ENCODE results near the gene STOM.
A peak's percentile ranks its signal among the peaks of the same experiment; 100 is the strongest.

The STOM gene

DNA sequence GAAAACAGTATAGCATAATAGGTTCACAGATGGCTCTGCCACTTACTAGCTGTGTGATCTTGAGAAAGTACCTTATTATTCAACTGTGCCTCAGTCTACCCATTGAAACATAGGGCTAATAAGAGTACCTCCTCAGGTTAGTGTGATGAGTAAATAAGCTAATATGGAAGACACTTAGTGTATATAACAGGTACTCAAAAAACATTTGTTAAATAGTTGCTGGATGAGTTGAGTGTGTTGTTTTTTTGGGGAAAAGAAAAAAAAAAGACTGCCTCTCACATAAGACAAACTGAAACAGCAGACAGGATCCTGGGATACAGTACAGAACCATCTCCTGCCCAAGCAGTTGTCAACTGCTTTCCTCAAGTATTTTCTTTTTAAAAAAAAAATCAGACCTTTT is 5.2 kb downstream of the STOM start:
- TF ChIP-seq, protein P1, sequence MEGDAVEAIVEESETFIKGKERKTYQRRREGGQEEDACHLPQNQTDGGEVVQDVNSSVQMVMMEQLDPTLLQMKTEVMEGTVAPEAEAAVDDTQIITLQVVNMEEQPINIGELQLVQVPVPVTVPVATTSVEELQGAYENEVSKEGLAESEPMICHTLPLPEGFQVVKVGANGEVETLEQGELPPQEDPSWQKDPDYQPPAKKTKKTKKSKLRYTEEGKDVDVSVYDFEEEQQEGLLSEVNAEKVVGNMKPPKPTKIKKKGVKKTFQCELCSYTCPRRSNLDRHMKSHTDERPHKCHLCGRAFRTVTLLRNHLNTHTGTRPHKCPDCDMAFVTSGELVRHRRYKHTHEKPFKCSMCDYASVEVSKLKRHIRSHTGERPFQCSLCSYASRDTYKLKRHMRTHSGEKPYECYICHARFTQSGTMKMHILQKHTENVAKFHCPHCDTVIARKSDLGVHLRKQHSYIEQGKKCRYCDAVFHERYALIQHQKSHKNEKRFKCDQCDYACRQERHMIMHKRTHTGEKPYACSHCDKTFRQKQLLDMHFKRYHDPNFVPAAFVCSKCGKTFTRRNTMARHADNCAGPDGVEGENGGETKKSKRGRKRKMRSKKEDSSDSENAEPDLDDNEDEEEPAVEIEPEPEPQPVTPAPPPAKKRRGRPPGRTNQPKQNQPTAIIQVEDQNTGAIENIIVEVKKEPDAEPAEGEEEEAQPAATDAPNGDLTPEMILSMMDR (IDR thresholded peaks at IDR 0.05; ENCODE audit: low read depth, low read length): no peak
- H3K4me3 ChIP-seq (ENCODE audit: low read depth, low read length): no peak overlapping the region
- in situ Hi-C loops (cut with HindIII; ENCODE audit: low sequenced_read_pairs): no loop called here
- no peak for DNase-seq (ENCODE audit: low read depth, low spot score)

- DNase-seq (ENCODE audit: low read depth, low spot score): no peak
- H3K4me3 ChIP-seq (ENCODE audit: low read depth, low read length): no peak overlapping the region
- in situ Hi-C loops (cut with HindIII; ENCODE audit: low sequenced_read_pairs): no loop called here
- TF ChIP-seq, protein P1 (IDR thresholded peaks at IDR 0.05; ENCODE audit: low read depth, low read length): no peak
These were observed 6.0 kb downstream of the STOM start for GRCh38 chr9:121364077-121364476.

DNA sequence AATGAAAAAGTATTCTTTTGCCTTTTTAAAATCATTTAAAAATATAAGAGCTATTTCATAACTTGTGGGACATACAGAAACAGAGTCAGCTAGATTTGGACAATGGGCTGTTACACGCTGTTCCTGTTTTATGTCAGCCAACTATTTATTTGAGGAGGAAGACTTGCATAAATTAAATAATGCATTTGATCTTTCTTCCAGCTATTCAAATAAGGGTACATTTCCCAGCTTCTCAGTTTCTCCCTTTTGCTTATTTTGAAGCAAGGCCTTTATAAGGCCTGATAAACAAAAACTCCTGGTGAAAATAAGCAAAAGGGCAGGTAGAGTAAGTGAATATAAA is 6.5 kb downstream of the STOM start:
- DNase-seq (ENCODE audit: low read depth, low spot score): no peak
- TF ChIP-seq, protein P1 (IDR thresholded peaks at IDR 0.05; ENCODE audit: low read depth, low read length): no peak
- no peak overlapping the region for H3K4me3 ChIP-seq (ENCODE audit: low read depth, low read length)
- in situ Hi-C loops (cut with HindIII; ENCODE audit: low sequenced_read_pairs): no loop called here

DNA sequence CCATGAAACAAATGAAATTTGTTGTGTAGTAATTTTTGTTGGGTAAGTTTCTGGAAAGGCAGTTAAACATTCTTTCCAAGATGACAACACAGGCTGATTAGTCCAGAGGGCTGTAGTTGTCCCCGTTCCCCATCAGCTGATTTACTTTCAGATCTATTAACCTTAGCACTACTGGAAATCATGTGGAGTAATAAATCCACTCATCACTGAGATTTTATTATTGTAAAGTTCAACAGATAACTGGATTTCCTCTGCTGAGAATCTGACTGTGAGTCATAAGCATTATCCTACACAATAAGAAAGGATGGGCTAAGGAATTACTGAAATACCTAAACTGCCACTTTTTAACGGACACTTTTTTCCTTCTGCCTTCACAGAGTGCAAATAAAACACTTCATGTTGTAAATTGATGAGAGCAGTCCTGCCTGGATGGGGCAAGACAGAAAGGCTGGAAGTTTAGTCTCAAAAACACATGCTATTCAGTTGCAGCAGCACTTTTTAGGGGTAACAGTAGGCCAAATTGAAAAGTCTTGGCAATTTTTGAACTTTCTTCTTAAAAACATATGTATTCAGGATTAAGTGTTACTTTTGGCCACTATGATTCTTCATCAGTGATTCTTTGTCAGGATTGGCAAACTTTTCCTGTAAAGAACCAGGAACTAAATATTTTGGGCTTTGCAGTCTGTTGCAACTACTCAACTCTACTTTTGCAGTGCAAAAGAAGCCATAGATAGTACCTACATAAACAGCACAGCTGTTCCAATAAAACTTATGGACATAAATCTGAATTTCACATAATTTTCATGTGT is 7.0 kb downstream of the STOM start:
- in situ Hi-C loops (cut with HindIII; ENCODE audit: low sequenced_read_pairs): no loop called here

DNA sequence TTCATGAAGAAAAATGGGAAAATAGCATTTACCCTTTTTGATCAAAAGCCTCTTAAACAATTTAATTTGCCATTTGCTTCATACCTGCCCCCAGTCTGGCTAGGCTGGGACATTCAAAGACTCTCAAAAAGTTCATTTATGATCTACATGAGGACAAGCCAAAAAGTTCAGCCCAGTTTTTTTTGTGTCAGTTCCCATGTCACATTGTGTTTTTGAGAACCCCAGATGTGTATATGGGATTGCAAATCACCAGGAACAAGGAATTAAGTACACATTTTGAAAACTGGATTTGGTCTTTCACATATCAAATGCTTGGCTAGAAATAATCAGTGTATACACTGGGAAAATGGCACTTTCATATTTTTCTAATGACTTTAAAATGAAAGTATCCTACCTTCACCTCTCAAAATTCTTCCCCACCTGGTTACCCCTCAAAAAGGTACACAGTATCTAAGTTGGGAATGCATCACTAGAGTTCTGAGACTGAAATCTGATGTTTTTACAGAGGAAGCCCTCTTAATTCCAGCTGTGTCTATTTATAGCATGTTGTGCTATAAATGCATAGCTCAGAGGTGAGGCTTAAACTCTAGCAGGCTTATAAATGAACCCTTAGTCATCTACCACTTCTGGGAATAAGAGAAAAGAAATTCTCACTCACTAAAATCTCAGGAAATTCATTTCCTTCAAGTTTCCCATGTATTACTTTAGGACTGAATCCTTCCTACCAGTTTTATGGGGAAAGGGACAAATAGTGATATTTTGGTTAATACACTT is 9.3 kb downstream of the STOM start:
- in situ Hi-C loops (cut with HindIII; ENCODE audit: low sequenced_read_pairs): no loop called here
- TF ChIP-seq, protein P1 (IDR thresholded peaks at IDR 0.05; ENCODE audit: low read depth, low read length): no peak
- peak; percentile 90 for DNase-seq (ENCODE audit: low read depth, low spot score)

More for the DNA sequence above, 7.0 kb downstream of the STOM start:
- TF ChIP-seq, protein P1 (IDR thresholded peaks at IDR 0.05; ENCODE audit: low read depth, low read length): no peak
- DNase-seq (ENCODE audit: low read depth, low spot score): peak; percentile 52
- H3K4me3 ChIP-seq (ENCODE audit: low read depth, low read length): no peak overlapping the region

DNA sequence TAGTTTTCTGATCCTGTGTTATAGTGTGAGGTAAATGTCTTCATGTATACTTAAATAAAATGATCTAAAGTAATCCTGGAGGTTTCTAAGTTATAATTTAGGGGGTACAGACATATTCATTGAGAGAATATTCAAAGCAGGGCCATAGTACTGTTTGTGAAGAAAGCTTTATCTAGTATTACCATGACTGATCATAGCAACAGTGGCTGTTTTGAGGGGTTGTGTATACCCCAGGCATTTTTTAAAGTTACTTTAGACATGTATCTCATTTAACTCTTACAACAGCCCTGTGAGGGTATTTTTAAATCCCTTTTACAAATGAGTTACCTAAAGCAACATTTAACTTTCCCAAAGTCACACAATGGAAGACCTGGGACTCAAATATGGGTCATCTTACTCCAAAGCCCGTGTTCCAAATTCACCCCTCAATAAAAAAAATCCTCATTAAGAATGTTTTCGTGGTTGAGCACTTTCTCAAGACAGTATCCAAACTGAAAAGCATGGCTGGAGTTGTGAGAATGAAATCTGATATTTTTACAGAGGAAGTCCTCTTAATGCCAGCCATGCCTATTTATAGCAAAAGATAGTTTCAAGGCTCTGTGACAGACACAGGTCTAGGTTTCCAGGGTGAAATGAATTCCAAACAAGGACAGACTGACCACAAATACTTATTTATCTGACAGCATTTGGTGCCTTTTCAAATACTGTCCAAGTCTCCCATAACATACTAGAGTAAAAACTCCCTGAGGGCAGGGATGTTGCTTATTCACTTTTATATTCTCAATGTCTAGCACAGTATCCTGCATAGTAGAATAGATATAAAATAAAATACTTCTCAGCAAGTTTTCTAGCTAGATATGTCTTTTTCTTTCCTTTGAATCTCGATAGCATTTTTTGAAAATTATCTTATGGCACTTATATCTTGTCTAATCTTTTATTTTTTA is 10.4 kb downstream of the STOM start:
- TF ChIP-seq, protein P1 (IDR thresholded peaks at IDR 0.05; ENCODE audit: low read depth, low read length): no peak
- in situ Hi-C loops (cut with HindIII; ENCODE audit: low sequenced_read_pairs): no loop called here
- DNase-seq (ENCODE audit: low read depth, low spot score): peak; percentile 49
- H3K4me3 ChIP-seq (ENCODE audit: low read depth, low read length): no peak overlapping the region

More for the DNA sequence above, 9.3 kb downstream of the STOM start:
- no peak overlapping the region for H3K4me3 ChIP-seq (ENCODE audit: low read depth, low read length)

Measured in astrocyte of the spinal cord (primary cell).